ENCODE measurements around the gene GUK1.
"Not testable (repeated sequence)": the region's sequence is repeated elsewhere in the genome, so short reads cannot be mapped to it uniquely, and the experiment has no call there.

The GUK1 gene

GRCh38 chr1:228104526-228105269 is 35.4 kb upstream of the GUK1 start:
- no peak for DNase-seq (ENCODE audit: low read depth in 2 of 2)

- DNase-seq (ENCODE audit: low read depth in 2 of 2): no peak
These were observed 34.6 kb upstream of the GUK1 start for GRCh38 chr1:228105270-228105995.

GRCh38 chr1:228105996-228106799 is 33.9 kb upstream of the GUK1 start:
- DNase-seq (ENCODE audit: low read depth in 2 of 2): no peak

- no peak for DNase-seq (ENCODE audit: low read depth in 2 of 2)
These were observed 33.4 kb upstream of the GUK1 start for GRCh38 chr1:228106800-228107054.

- DNase-seq (ENCODE audit: low read depth in 2 of 2): no peak
These were observed 32.4 kb upstream of the GUK1 start for GRCh38 chr1:228107636-228108035.

- no peak for DNase-seq (ENCODE audit: low read depth in 2 of 2)
These were observed 31.9 kb upstream of the GUK1 start for GRCh38 chr1:228108055-228108690.

- DNase-seq (ENCODE audit: low read depth in 2 of 2): no peak
These were observed 31.4 kb upstream of the GUK1 start for GRCh38 chr1:228108742-228109072.

- DNase-seq (ENCODE audit: low read depth in 2 of 2): peak; percentile 96
These were observed 30.8 kb upstream of the GUK1 start, which contains the start of gene MRPL55 for GRCh38 chr1:228109073-228109961. Gene MRPL55, minus strand, starts transcription at chr1:228109299. Its CDS starts 1,039 bp downstream, at chr1:228108260.

GRCh38 chr1:228109962-228110488 is 30.1 kb upstream of the GUK1 start:
- DNase-seq (ENCODE audit: low read depth in 2 of 2): no peak

GRCh38 chr1:228110556-228110955 is 29.5 kb upstream of the GUK1 start:
- no peak for DNase-seq (ENCODE audit: low read depth in 2 of 2)

- DNase-seq (ENCODE audit: low read depth in 2 of 2): not testable (repeated sequence)
These were observed 28.8 kb upstream of the GUK1 start for GRCh38 chr1:228111315-228111714.

GRCh38 chr1:228112167-228112566 is 27.9 kb upstream of the GUK1 start:
- DNase-seq (ENCODE audit: low read depth in 2 of 2): no peak

- no peak for DNase-seq (ENCODE audit: low read depth in 2 of 2)
These were observed 27.5 kb upstream of the GUK1 start for GRCh38 chr1:228112617-228113016.

- DNase-seq (ENCODE audit: low read depth in 2 of 2): no peak
These were observed 25.3 kb upstream of the GUK1 start for GRCh38 chr1:228114827-228115226.

GRCh38 chr1:228117335-228117734 is 22.7 kb upstream of the GUK1 start:
- no peak for DNase-seq (ENCODE audit: low read depth in 2 of 2)

- DNase-seq (ENCODE audit: low read depth in 2 of 2): no peak
These were observed 22.0 kb upstream of the GUK1 start for GRCh38 chr1:228118040-228118439.

GRCh38 chr1:228120351-228120750 is 19.7 kb upstream of the GUK1 start:
- no peak for DNase-seq (ENCODE audit: low read depth in 2 of 2)

GRCh38 chr1:228120857-228121489 is 19.1 kb upstream of the GUK1 start:
- no peak for DNase-seq (ENCODE audit: low read depth in 2 of 2)

- DNase-seq (ENCODE audit: low read depth in 2 of 2): no peak
These were observed 17.1 kb upstream of the GUK1 start for GRCh38 chr1:228122921-228123441.

GRCh38 chr1:228123505-228123904 is 16.6 kb upstream of the GUK1 start:
- no peak for DNase-seq (ENCODE audit: low read depth in 2 of 2)

Data from stimulated activated CD8-positive, alpha-beta memory T cell treated with anti-CD3 and anti-CD28 coated beads, Interleukin-15, amount 100 ng/mL, for 48 hours (primary cell).